HepG2 (cell line): ENCODE results near the gene PCDHB8.

Source experiments
- CHD2 ChIP-seq: IDR thresholded peaks from 2 replicates; pipeline ENCODE4 v1.6.1; 2011; ENCODE audit warnings: low read depth, low read length, improper control_type of control experiment
- JUNB ChIP-seq: sonication (generic); formaldehyde crosslinking; IDR thresholded peaks from 2 replicates; pipeline ENCODE4 v1.8.0; 2022; ENCODE audit warnings: missing genetic modification reagents, mild to moderate bottlenecking, borderline replicate concordance
- NFYB ChIP-seq: sonication (generic); formaldehyde crosslinking; IDR thresholded peaks from 2 replicates; pipeline ENCODE4 v1.4.0; 2020; ENCODE audit warnings: missing genetic modification reagents
- ZBTB34 ChIP-seq: sonication (generic); formaldehyde crosslinking; IDR thresholded peaks from 2 replicates; pipeline ENCODE4 v1.8.0; 2022; ENCODE audit warnings: mild to moderate bottlenecking, missing genetic modification reagents

- no peak for TF ChIP-seq NFYB (CRISPR knock-in tag)
- TF ChIP-seq JUNB: no peak
- no peak for TF ChIP-seq ZBTB34 (CRISPR knock-in tag)
- no peak for TF ChIP-seq CHD2
Measured at GRCh38 chr5:141196363-141196762, 18.8 kb downstream of the PCDHB8 start.
